Neutrophil (primary cell): ENCODE measurements around the gene NUDT9.
A peak's percentile ranks its signal among the peaks of the same experiment; 100 is the strongest.
"Not testable (repeated sequence)": the region's sequence is repeated elsewhere in the genome, so short reads cannot be mapped to it uniquely, and the experiment has no call there.

ENCODE experiments used
- H3K27ac ChIP-seq: fragments of 200-600 bp; sonication (generic); 2 replicates; pipeline ENCODE4 v1.5.1; 2016; ENCODE audit warnings: mild to moderate bottlenecking, moderate library complexity
- H3K27me3 ChIP-seq: fragments of 200-600 bp; sonication (generic); 2 replicates; pipeline ENCODE4 v1.6.0; 2016; ENCODE audit warnings: mild to moderate bottlenecking
- H3K36me3 ChIP-seq: fragments of 200-600 bp; sonication (generic); 2 replicates; pipeline ENCODE4 v1.5.1; 2017
- H3K4me1 ChIP-seq, 2 experiments: fragments of 200-600 bp in 1 of 2; sonication (generic) in 1 of 2; 1 replicate in 1 of 2; 2 replicates in 1 of 2; pipeline versions ENCODE4 v1.5.1 to v1.6.1; 2013 to 2016; ENCODE audit warnings: low read depth in 1 of 2, low read length in 1 of 2, mild to moderate bottlenecking in 1 of 2, moderate library complexity in 1 of 2; ENCODE audit not compliant: control insufficient read depth in 1 of 2, insufficient read depth in 1 of 2
- H3K4me3 ChIP-seq, 2 experiments: fragments of 200-600 bp in 1 of 2; sonication (generic) in 1 of 2; 1 replicate in 1 of 2; 2 replicates in 1 of 2; pipeline ENCODE4 v1.5.1; 2013 to 2016; ENCODE audit warnings: low read depth in 1 of 2, low read length in 1 of 2, mild to moderate bottlenecking in 1 of 2, moderate library complexity in 1 of 2
- H3K9me3 ChIP-seq: fragments of 200-600 bp; sonication (generic); 2 replicates; pipeline ENCODE4 v1.5.1; 2016
- CTCF ChIP-seq: fragments of 200-600 bp; sonication (generic); IDR thresholded peaks from 2 replicates; pipeline ENCODE4 v1.5.1; 2016; ENCODE audit warnings: antibody characterized with exemption

NUDT9 gene

GRCh38 chr4:87422104-87423052, at the start of gene NUDT9:
Gene NUDT9, plus strand, starts transcription at chr4:87422573. Its CDS starts 333 bp downstream, at chr4:87422906.
- TF ChIP-seq CTCF: no peak
- Histone ChIP-seq H3K36me3 (no peaks in the 10 kb centered on the region), H3K27ac (peak within 1 kb of the TSS; percentile 75)

DNA sequence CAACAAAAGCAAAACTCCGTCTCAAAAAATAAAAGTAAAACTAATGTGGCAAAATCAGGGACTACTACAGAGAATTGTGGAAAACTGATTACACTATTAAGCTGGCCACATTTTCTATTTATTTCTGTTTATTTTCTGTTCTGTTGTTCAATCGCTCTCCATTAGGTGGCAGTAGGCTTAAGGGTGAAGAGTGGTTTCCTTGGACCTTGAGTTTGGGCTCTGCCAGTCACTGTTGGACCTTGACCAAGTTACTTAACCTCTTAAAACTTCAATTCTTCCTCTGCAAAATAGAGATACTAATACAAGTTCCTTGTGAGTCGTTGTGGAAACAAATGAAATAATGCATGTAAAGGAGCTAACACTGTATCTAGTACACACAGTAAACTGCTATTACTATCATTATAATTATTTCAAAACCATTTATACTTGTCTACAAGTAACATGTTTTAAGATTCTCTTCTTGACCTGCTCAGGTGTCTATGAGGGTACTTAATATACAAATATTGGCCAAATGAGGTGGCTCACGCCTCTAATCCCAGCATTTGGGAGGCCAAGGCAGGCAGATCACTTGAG, 46.6 kb upstream of the NUDT9 start:
- Histone ChIP-seq H3K9me3 (no peaks in the 10 kb centered on the region), H3K27ac (peak overlapping the region; percentile 52), H3K4me3 (no peak overlapping the region), H3K36me3 (peaks cover 93% of the 10 kb centered on the region), H3K27me3 (no peaks in the 10 kb centered on the region), H3K4me1 (peaks cover 0 to 8% of the 10 kb centered on the region in 2 experiments)
- TF ChIP-seq CTCF: peak; percentile 62

More at GRCh38 chr4:87422104-87423052, at the start of gene NUDT9:
- Histone ChIP-seq H3K9me3 (no peaks in the 10 kb centered on the region), H3K4me3 (peak within 1 kb of the TSS; percentile 72 to 96), H3K27me3 (no peaks in the 10 kb centered on the region), H3K4me1 (peaks cover 10 to 18% of the 10 kb centered on the region in 2 experiments)

DNA sequence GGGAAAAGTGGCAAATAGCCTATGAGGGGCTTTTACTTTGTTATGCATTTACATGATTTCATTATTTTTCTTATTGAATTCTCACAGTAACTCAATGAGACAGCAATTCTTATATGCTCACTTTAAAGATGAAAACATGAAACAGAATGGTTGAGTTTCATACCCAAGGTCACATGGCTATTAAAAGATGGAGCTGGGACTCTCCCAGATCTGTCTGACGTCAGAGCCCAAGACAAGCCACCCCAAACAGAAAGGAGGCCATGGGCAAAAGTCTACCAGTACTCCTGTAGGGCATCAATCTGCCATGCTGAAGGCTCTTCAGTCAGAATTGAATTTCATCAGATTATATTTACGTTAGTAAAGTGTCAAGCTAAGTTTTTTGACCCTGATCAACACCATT, 44.6 kb upstream of the NUDT9 start:
- Histone ChIP-seq H3K36me3 (peaks cover 93% of the 10 kb centered on the region), H3K9me3 (no peaks in the 10 kb centered on the region), H3K27me3 (no peaks in the 10 kb centered on the region), H3K27ac (peak overlapping the region; percentile 34), H3K4me3 (no peak overlapping the region), H3K4me1 (peaks cover 0 to 10% of the 10 kb centered on the region in 2 experiments)
- TF ChIP-seq CTCF: no peak

GRCh38 chr4:87382116-87382515, 40.3 kb upstream of the NUDT9 start:
- no peak for TF ChIP-seq CTCF
- Histone ChIP-seq H3K9me3 (no peaks in the 10 kb centered on the region), H3K4me1 (peaks cover 28 to 47% of the 10 kb centered on the region in 2 experiments), H3K4me3 (no peak overlapping the region), H3K36me3 (peaks cover 71% of the 10 kb centered on the region), H3K27me3 (no peaks in the 10 kb centered on the region), H3K27ac (peak overlapping the region; percentile 48)

DNA sequence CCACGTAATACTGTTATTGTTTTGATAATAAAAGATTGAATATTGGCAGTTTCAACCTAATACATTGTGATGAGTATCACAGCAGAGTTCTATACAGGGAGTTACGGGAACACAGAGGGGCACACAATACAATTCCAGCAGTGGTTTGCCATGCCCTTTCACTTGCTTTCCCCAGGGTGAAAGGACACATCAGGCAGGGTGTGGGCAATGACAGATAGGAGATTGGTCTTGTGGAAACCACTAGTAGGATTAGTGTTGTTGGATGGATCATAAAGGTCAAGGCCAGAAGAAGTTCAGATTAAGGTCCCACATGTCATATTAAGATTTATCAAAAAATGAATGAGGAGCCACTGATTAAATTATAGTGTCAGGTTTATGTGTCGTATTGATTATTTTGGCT, 39.4 kb upstream of the NUDT9 start:
- Histone ChIP-seq H3K9me3 (no peaks in the 10 kb centered on the region), H3K27me3 (no peaks in the 10 kb centered on the region), H3K27ac (peak overlapping the region; percentile 48), H3K4me3 (no peak overlapping the region), H3K36me3 (peaks cover 65% of the 10 kb centered on the region), H3K4me1 (peaks cover 36 to 55% of the 10 kb centered on the region in 2 experiments)
- no peak for TF ChIP-seq CTCF

GRCh38 chr4:87384466-87385132, 37.8 kb upstream of the NUDT9 start:
- peak overlapping the region in 1 of 2 experiments; percentile 93 for H3K4me3 ChIP-seq
- peaks cover 51% of the 10 kb centered on the region for H3K36me3 ChIP-seq
- H3K27ac ChIP-seq: peak overlapping the region; percentile 92
- H3K27me3 ChIP-seq, H3K9me3 ChIP-seq: not testable (repeated sequence)
- peaks cover 48 to 59% of the 10 kb centered on the region in 2 experiments for H3K4me1 ChIP-seq
